OCI-LY7 (cell line): ENCODE results near the gene RRAD.

ENCODE experiments used
- EZH2phosphoT487 ChIP-seq: fragments of 200-600 bp; sonication (generic); IDR thresholded peaks from 2 replicates; pipeline ENCODE4 v1.6.1; 2018; ENCODE audit warnings: low read depth, borderline replicate concordance, mild to moderate bottlenecking, mixed run types, antibody characterized with exemption, low read length, moderate library complexity, mixed read lengths
- TF ChIP-seq, protein P1 (sequence below): fragments of 200-600 bp; sonication (generic); conservative IDR thresholded peaks from 2 replicates; pipeline ENCODE4 v1.5.1; 2014; ENCODE audit warnings: mild to moderate bottlenecking, antibody characterized with exemption, low read length, moderate library complexity, mixed read lengths

DNA sequence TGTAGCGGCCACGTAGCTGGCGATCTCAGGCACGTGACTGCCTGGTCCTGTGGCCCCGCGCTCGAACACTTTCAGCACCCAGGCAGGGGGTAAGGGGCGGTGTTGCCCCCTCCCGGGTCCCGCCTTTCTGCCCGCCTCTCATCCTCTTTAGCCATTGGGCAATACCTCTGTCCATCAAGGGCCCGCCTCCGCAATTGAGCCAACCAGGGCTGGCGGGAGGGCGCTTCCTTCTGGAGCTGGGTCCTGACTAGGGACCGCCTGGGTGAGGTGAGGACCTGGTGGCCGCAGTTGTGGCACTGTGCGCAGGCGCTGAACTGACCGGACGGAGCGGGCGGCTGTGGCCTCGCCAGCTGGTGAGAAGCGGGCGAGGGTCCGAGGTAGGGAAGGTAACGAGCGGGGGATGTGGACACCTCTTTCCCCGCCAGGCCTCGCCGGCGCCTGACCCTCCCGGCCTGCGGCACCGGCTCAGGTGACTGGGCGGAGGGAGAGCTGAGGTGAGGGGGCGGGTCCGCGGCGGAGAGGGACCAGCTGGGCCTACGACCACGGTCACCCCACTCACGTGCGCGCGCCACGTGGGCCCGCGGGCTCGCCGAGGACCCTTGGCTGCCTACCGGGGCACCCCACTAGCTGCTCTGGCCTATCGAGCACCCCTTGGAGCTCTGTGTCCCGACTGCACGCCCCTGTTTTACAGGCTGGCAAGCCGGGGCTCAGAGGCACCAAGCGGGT, 44.9 kb downstream of the RRAD start, which contains the start of gene PDP2:
- TF ChIP-seq, protein P1, sequence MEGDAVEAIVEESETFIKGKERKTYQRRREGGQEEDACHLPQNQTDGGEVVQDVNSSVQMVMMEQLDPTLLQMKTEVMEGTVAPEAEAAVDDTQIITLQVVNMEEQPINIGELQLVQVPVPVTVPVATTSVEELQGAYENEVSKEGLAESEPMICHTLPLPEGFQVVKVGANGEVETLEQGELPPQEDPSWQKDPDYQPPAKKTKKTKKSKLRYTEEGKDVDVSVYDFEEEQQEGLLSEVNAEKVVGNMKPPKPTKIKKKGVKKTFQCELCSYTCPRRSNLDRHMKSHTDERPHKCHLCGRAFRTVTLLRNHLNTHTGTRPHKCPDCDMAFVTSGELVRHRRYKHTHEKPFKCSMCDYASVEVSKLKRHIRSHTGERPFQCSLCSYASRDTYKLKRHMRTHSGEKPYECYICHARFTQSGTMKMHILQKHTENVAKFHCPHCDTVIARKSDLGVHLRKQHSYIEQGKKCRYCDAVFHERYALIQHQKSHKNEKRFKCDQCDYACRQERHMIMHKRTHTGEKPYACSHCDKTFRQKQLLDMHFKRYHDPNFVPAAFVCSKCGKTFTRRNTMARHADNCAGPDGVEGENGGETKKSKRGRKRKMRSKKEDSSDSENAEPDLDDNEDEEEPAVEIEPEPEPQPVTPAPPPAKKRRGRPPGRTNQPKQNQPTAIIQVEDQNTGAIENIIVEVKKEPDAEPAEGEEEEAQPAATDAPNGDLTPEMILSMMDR, result no peak
- no peak for TF ChIP-seq EZH2phosphoT487
